HG03159 (cell line): Measurements from ENCODE around the gene ZNF862.

Experiments used
- ATAC-seq: cut with Tn5 transposase; IDR thresholded peaks from one replicate; pipeline ENCODE4 v1.9.1; 2021; ENCODE audit warnings: mild to moderate bottlenecking, moderate library complexity; ENCODE audit not compliant: unreplicated experiment

Gene ZNF862

GRCh38 chr7:149843566-149843965, 5.4 kb downstream of the ZNF862 start:
- ATAC-seq: no peak

GRCh38 chr7:149844445-149844844, 6.3 kb downstream of the ZNF862 start:
- no peak for ATAC-seq

GRCh38 chr7:149845257-149845980, 7.2 kb downstream of the ZNF862 start:
- no peak for ATAC-seq

- no peak for ATAC-seq
These were observed 7.8 kb downstream of the ZNF862 start for GRCh38 chr7:149846021-149846420.

- peak; percentile 75 for ATAC-seq
These were observed 8.4 kb downstream of the ZNF862 start for GRCh38 chr7:149846436-149847046.

GRCh38 chr7:149849174-149849573, 11.0 kb downstream of the ZNF862 start:
- no peak for ATAC-seq

GRCh38 chr7:149850007-149850594, 11.9 kb downstream of the ZNF862 start:
- ATAC-seq: no peak

- ATAC-seq: no peak
These were observed 12.5 kb downstream of the ZNF862 start for GRCh38 chr7:149850716-149851115.

GRCh38 chr7:149851449-149851848, 13.3 kb downstream of the ZNF862 start:
- ATAC-seq: no peak

GRCh38 chr7:149853157-149853556, 15.0 kb downstream of the ZNF862 start:
- ATAC-seq: no peak

GRCh38 chr7:149854611-149855360, 16.6 kb downstream of the ZNF862 start:
- ATAC-seq: no peak

GRCh38 chr7:149855361-149856305, 17.5 kb downstream of the ZNF862 start:
- no peak for ATAC-seq

GRCh38 chr7:149856583-149856982, 18.4 kb downstream of the ZNF862 start:
- ATAC-seq: no peak

- no peak for ATAC-seq
These were observed 21.2 kb downstream of the ZNF862 start for GRCh38 chr7:149859369-149859768.

GRCh38 chr7:149859876-149860275, 21.7 kb downstream of the ZNF862 start:
- no peak for ATAC-seq

GRCh38 chr7:149860821-149861727, 22.9 kb downstream of the ZNF862 start:
- no peak for ATAC-seq

- no peak for ATAC-seq
These were observed 23.5 kb downstream of the ZNF862 start for GRCh38 chr7:149861728-149862045.

GRCh38 chr7:149862156-149862555, 24.0 kb downstream of the ZNF862 start:
- no peak for ATAC-seq

GRCh38 chr7:149863500-149863899, 25.3 kb downstream of the ZNF862 start:
- ATAC-seq: no peak

GRCh38 chr7:149864023-149864422, 25.8 kb downstream of the ZNF862 start:
- no peak for ATAC-seq
